ENCODE measurements around the gene KLK1.

The KLK1 gene

GRCh38 chr19:50829801-50830200, 6.2 kb upstream of the KLK1 start:
- DNase-seq (ENCODE audit: low spot score) (no peak), ATAC-seq (ENCODE audit: low read depth) (no peak)
- Histone ChIP-seq H3K4me3 (ENCODE audit: severe bottlenecking) (no peak overlapping the region), H3K27me3 (ENCODE audit: insufficient read depth, poor library complexity, severe bottlenecking) (no peaks in the 10 kb centered on the region), H3K4me1 (ENCODE audit: insufficient read depth, poor library complexity, severe bottlenecking) (no peaks in the 10 kb centered on the region), H3K27ac (ENCODE audit: poor library complexity, severe bottlenecking) (no peak overlapping the region), H3K9me3 (ENCODE audit: severe bottlenecking) (no peaks in the 10 kb centered on the region), H3K36me3 (ENCODE audit: low read depth) (no peaks in the 10 kb centered on the region)
- no peak for TF ChIP-seq CTCF (IDR thresholded peaks at IDR 0.05; ENCODE audit: poor library complexity, severe bottlenecking)

- no peak for TF ChIP-seq CTCF (IDR thresholded peaks at IDR 0.05; ENCODE audit: poor library complexity, severe bottlenecking)
- no peak for ATAC-seq (ENCODE audit: low read depth)
- Histone ChIP-seq H3K4me1 (ENCODE audit: insufficient read depth, poor library complexity, severe bottlenecking) (no peaks in the 10 kb centered on the region), H3K36me3 (ENCODE audit: low read depth) (no peaks in the 10 kb centered on the region), H3K27ac (ENCODE audit: poor library complexity, severe bottlenecking) (no peak overlapping the region), H3K4me3 (ENCODE audit: severe bottlenecking) (no peak overlapping the region), H3K9me3 (ENCODE audit: severe bottlenecking) (no peaks in the 10 kb centered on the region), H3K27me3 (ENCODE audit: insufficient read depth, poor library complexity, severe bottlenecking) (peaks cover 3% of the 10 kb centered on the region)
- no peak for DNase-seq (ENCODE audit: low spot score)
Measured at GRCh38 chr19:50827476-50827875, 3.9 kb upstream of the KLK1 start.

- no peaks in the 10 kb centered on the region for H3K9me3 ChIP-seq (ENCODE audit: severe bottlenecking)
- H3K27ac ChIP-seq (ENCODE audit: poor library complexity, severe bottlenecking), result no peak overlapping the region
- DNase-seq (ENCODE audit: low spot score), result no peak
- no peak for ATAC-seq (ENCODE audit: low read depth)
- TF ChIP-seq CTCF (IDR thresholded peaks at IDR 0.05; ENCODE audit: poor library complexity, severe bottlenecking), result no peak
- H3K4me1 ChIP-seq (ENCODE audit: insufficient read depth, poor library complexity, severe bottlenecking), result no peaks in the 10 kb centered on the region
- no peaks in the 10 kb centered on the region for H3K36me3 ChIP-seq (ENCODE audit: low read depth)
- peaks cover 3% of the 10 kb centered on the region for H3K27me3 ChIP-seq (ENCODE audit: insufficient read depth, poor library complexity, severe bottlenecking)
- H3K4me3 ChIP-seq (ENCODE audit: severe bottlenecking), result no peak overlapping the region
Measured at GRCh38 chr19:50826492-50827240, 3.1 kb upstream of the KLK1 start.

- no peaks in the 10 kb centered on the region for H3K4me1 ChIP-seq (ENCODE audit: insufficient read depth, poor library complexity, severe bottlenecking)
- DNase-seq (ENCODE audit: low spot score) (no peak), ATAC-seq (ENCODE audit: low read depth) (no peak)
- H3K9me3 ChIP-seq (ENCODE audit: severe bottlenecking), result no peaks in the 10 kb centered on the region
- no peak for TF ChIP-seq CTCF (IDR thresholded peaks at IDR 0.05; ENCODE audit: poor library complexity, severe bottlenecking)
- H3K27ac ChIP-seq (ENCODE audit: poor library complexity, severe bottlenecking), result no peak overlapping the region
- H3K4me3 ChIP-seq (ENCODE audit: severe bottlenecking), result no peak overlapping the region
- H3K27me3 ChIP-seq (ENCODE audit: insufficient read depth, poor library complexity, severe bottlenecking), result peaks cover 14% of the 10 kb centered on the region
- no peaks in the 10 kb centered on the region for H3K36me3 ChIP-seq (ENCODE audit: low read depth)
Measured at GRCh38 chr19:50822661-50823208, 852 bp downstream of the KLK1 start.

- H3K36me3 ChIP-seq (ENCODE audit: low read depth), result no peaks in the 10 kb centered on the region
- no peak for DNase-seq (ENCODE audit: low spot score)
- no peak overlapping the region for H3K4me3 ChIP-seq (ENCODE audit: severe bottlenecking)
- no peaks in the 10 kb centered on the region for H3K4me1 ChIP-seq (ENCODE audit: insufficient read depth, poor library complexity, severe bottlenecking)
- ATAC-seq (ENCODE audit: low read depth), result no peak
- no peak overlapping the region for H3K27ac ChIP-seq (ENCODE audit: poor library complexity, severe bottlenecking)
- no peaks in the 10 kb centered on the region for H3K9me3 ChIP-seq (ENCODE audit: severe bottlenecking)
- peaks cover 14% of the 10 kb centered on the region for H3K27me3 ChIP-seq (ENCODE audit: insufficient read depth, poor library complexity, severe bottlenecking)
- TF ChIP-seq CTCF (IDR thresholded peaks at IDR 0.05; ENCODE audit: poor library complexity, severe bottlenecking), result no peak
Measured at GRCh38 chr19:50821622-50822021, 2.0 kb downstream of the KLK1 start.

Data from RWPE2 (cell line).